Mucosa of stomach (tissue), 1 donor: ENCODE data around the gene KANSL1L.

ENCODE experiments used
- H3K27me3 ChIP-seq: one replicate; pipeline ENCODE4 v1.7.0; 2013; ENCODE audit warnings: mild to moderate bottlenecking, low read length; ENCODE audit not compliant: control insufficient read depth, insufficient read depth
- H3K36me3 ChIP-seq: one replicate; pipeline ENCODE4 v1.7.0; 2013; ENCODE audit warnings: low read length; ENCODE audit not compliant: control insufficient read depth, insufficient read depth
- H3K4me1 ChIP-seq: one replicate; pipeline ENCODE4 v1.7.0; 2013; ENCODE audit warnings: mild to moderate bottlenecking, low read length; ENCODE audit not compliant: control insufficient read depth, insufficient read depth
- H3K4me3 ChIP-seq: one replicate; pipeline ENCODE4 v1.7.0; 2013; ENCODE audit warnings: low read length
- H3K9ac ChIP-seq: one replicate; pipeline ENCODE4 v1.7.0; 2013; ENCODE audit warnings: mild to moderate bottlenecking, low read length, moderate library complexity
- H3K9me3 ChIP-seq: one replicate; pipeline ENCODE4 v1.7.0; 2013; ENCODE audit warnings: mild to moderate bottlenecking, low read length, moderate library complexity; ENCODE audit not compliant: control insufficient read depth
- donor health status: Pancreatic carcinoma.

Gene KANSL1L

GRCh38 chr2:210003359-210003758, 167.8 kb downstream of the KANSL1L start:
- no peaks in the 10 kb centered on the region for H3K27me3 ChIP-seq
- H3K4me3 ChIP-seq, result peak overlapping the region; percentile 66
- H3K4me1 ChIP-seq, result peaks cover 18% of the 10 kb centered on the region
- no peaks in the 10 kb centered on the region for H3K36me3 ChIP-seq
- H3K9me3 ChIP-seq, result no peaks in the 10 kb centered on the region
- peak overlapping the region; percentile 56 for H3K9ac ChIP-seq

GRCh38 chr2:210002158-210003157, 168.8 kb downstream of the KANSL1L start, which contains the start of gene RPE:
Gene RPE (plus strand): TSS chr2:210002638. CDS start chr2:210002662, 24 bp downstream.
- Histone ChIP-seq H3K9me3 (no peaks in the 10 kb centered on the region), H3K9ac (peak within 1 kb of the TSS; percentile 83), H3K4me1 (peaks cover 18% of the 10 kb centered on the region), H3K4me3 (peak within 1 kb of the TSS; percentile 66), H3K27me3 (no peaks in the 10 kb centered on the region), H3K36me3 (no peaks in the 10 kb centered on the region)

GRCh38 chr2:210000464-210001324, 170.5 kb downstream of the KANSL1L start:
- Histone ChIP-seq H3K27me3 (no peaks in the 10 kb centered on the region), H3K36me3 (no peaks in the 10 kb centered on the region), H3K4me1 (peaks cover 13% of the 10 kb centered on the region), H3K9ac (no peak overlapping the region), H3K9me3 (no peaks in the 10 kb centered on the region), H3K4me3 (no peak overlapping the region)

GRCh38 chr2:209998596-209998995, 172.6 kb downstream of the KANSL1L start:
- H3K9ac ChIP-seq, result no peak overlapping the region
- H3K36me3 ChIP-seq, result no peaks in the 10 kb centered on the region
- peaks cover 11% of the 10 kb centered on the region for H3K4me1 ChIP-seq
- no peak overlapping the region for H3K4me3 ChIP-seq
- H3K9me3 ChIP-seq, result no peaks in the 10 kb centered on the region
- no peaks in the 10 kb centered on the region for H3K27me3 ChIP-seq

- Histone ChIP-seq H3K4me1 (no peaks in the 10 kb centered on the region), H3K27me3 (no peaks in the 10 kb centered on the region), H3K36me3 (no peaks in the 10 kb centered on the region), H3K9me3 (no peaks in the 10 kb centered on the region), H3K4me3 (no peak overlapping the region), H3K9ac (no peak overlapping the region)
Measured at GRCh38 chr2:209993968-209994367, 177.2 kb downstream of the KANSL1L start.

GRCh38 chr2:209990838-209991237, 180.4 kb downstream of the KANSL1L start:
- Histone ChIP-seq H3K9ac (no peak overlapping the region), H3K4me1 (no peaks in the 10 kb centered on the region), H3K4me3 (no peak overlapping the region), H3K27me3 (no peaks in the 10 kb centered on the region), H3K36me3 (no peaks in the 10 kb centered on the region), H3K9me3 (no peaks in the 10 kb centered on the region)

GRCh38 chr2:209988010-209988409, 183.2 kb downstream of the KANSL1L start:
- no peaks in the 10 kb centered on the region for H3K36me3 ChIP-seq
- H3K27me3 ChIP-seq, result no peaks in the 10 kb centered on the region
- H3K4me1 ChIP-seq, result no peaks in the 10 kb centered on the region
- H3K9ac ChIP-seq, result no peak overlapping the region
- H3K9me3 ChIP-seq, result no peaks in the 10 kb centered on the region
- no peak overlapping the region for H3K4me3 ChIP-seq

- no peak overlapping the region for H3K4me3 ChIP-seq
- no peaks in the 10 kb centered on the region for H3K4me1 ChIP-seq
- H3K27me3 ChIP-seq, result no peaks in the 10 kb centered on the region
- H3K36me3 ChIP-seq, result no peaks in the 10 kb centered on the region
- H3K9ac ChIP-seq, result no peak overlapping the region
- H3K9me3 ChIP-seq, result no peaks in the 10 kb centered on the region
Measured at GRCh38 chr2:209986415-209986814, 184.8 kb downstream of the KANSL1L start.

GRCh38 chr2:209985874-209986273, 185.3 kb downstream of the KANSL1L start:
- no peak overlapping the region for H3K4me3 ChIP-seq
- H3K27me3 ChIP-seq, result no peaks in the 10 kb centered on the region
- no peak overlapping the region for H3K9ac ChIP-seq
- H3K4me1 ChIP-seq, result no peaks in the 10 kb centered on the region
- no peaks in the 10 kb centered on the region for H3K9me3 ChIP-seq
- no peaks in the 10 kb centered on the region for H3K36me3 ChIP-seq

- H3K9me3 ChIP-seq, result no peaks in the 10 kb centered on the region
- no peak overlapping the region for H3K9ac ChIP-seq
- peaks cover 7% of the 10 kb centered on the region for H3K4me1 ChIP-seq
- no peaks in the 10 kb centered on the region for H3K36me3 ChIP-seq
- H3K4me3 ChIP-seq, result no peak overlapping the region
- H3K27me3 ChIP-seq, result no peaks in the 10 kb centered on the region
Measured at GRCh38 chr2:209984291-209984690, 186.9 kb downstream of the KANSL1L start.

GRCh38 chr2:209977386-209978239, 193.6 kb downstream of the KANSL1L start:
- Histone ChIP-seq H3K4me3 (no peak overlapping the region), H3K27me3 (no peaks in the 10 kb centered on the region), H3K4me1 (peaks cover 7% of the 10 kb centered on the region), H3K9ac (no peak overlapping the region), H3K9me3 (no peaks in the 10 kb centered on the region), H3K36me3 (no peaks in the 10 kb centered on the region)
